PC-9 (cell line): ENCODE results near the gene F11. TPM values are rescaled to one million over a fixed set of nuclear protein-coding genes. Genes with fewer than 3 reads are reported as not detected.

ENCODE experiments used
- BruUV-seq: library from RNA; stranded (reverse); fragments of 400-500 nt; replicated peaks from 2 replicates; lab custom pipeline; 2021; lab: Mats Ljungman, UMichigan
- CTCF ChIA-PET: fragments of 300-600 bp; sonication (Branson Sonifier 250); formaldehyde crosslinking; loops from one replicate; lab custom pipeline; 2022; ENCODE audit warnings: antibody characterized with exemption; lab: Charles Lee
- POLR2A ChIA-PET: fragments of 300-600 bp; sonication (Branson Sonifier 250); formaldehyde crosslinking; loops from one replicate; lab custom pipeline; 2022; ENCODE audit warnings: antibody characterized with exemption; ENCODE audit not compliant: unreplicated experiment; lab: Charles Lee
- DNase-seq, 2 experiments: peaks; one replicate each; pipeline versions ENCODE4 v3.0.0 to v3.0.0-alpha.2; 2015 to 2022; ENCODE audit warnings: mixed read lengths in 1 of 2
- H2AFZ ChIP-seq: fragments of 200-600 bp; sonication (generic); 2 replicates; pipeline ENCODE4 v1.8.1; 2017; ENCODE audit warnings: antibody characterized with exemption
- H3F3A ChIP-seq: fragments of 200-600 bp; sonication (generic); 2 replicates; pipeline ENCODE4 v1.8.1; 2017; ENCODE audit warnings: antibody characterized with exemption, mild to moderate bottlenecking, low read depth; ENCODE audit not compliant: insufficient read depth
- H3K27ac ChIP-seq: fragments of 200-600 bp; sonication (generic); 2 replicates; pipeline ENCODE4 v1.6.1; 2016; ENCODE audit warnings: mixed run types
- H3K27me3 ChIP-seq: fragments of 200-600 bp; sonication (generic); 2 replicates; pipeline ENCODE4 v1.6.1; 2016; ENCODE audit warnings: low read depth, mixed run types; ENCODE audit not compliant: insufficient read depth
- H3K36me3 ChIP-seq: fragments of 200-600 bp; sonication (generic); 2 replicates; pipeline ENCODE4 v1.6.1; 2016; ENCODE audit warnings: low read depth, mixed run types
- H3K4me1 ChIP-seq: fragments of 200-600 bp; sonication (generic); replicated peaks from 2 replicates; pipeline ENCODE4 v1.6.1; 2016; ENCODE audit warnings: mixed run types; ENCODE audit not compliant: insufficient read depth
- H3K4me2 ChIP-seq: fragments of 200-600 bp; sonication (generic); 2 replicates; pipeline ENCODE4 v1.6.1; 2017; ENCODE audit warnings: mixed run types
- H3K4me3 ChIP-seq: fragments of 200-600 bp; sonication (generic); 2 replicates; pipeline ENCODE4 v1.6.1; 2016; ENCODE audit warnings: mixed run types
- H3K79me2 ChIP-seq: fragments of 200-600 bp; sonication (generic); 2 replicates; pipeline ENCODE4 v1.6.1; 2017; ENCODE audit warnings: low read depth, mixed run types
- H3K9me2 ChIP-seq: fragments of 200-600 bp; sonication (generic); 2 replicates; pipeline ENCODE4 v1.8.1; 2017; ENCODE audit warnings: mild to moderate bottlenecking; ENCODE audit not compliant: insufficient read depth
- H3K9me3 ChIP-seq: fragments of 200-600 bp; sonication (generic); 2 replicates; pipeline ENCODE4 v1.8.1; 2016; ENCODE audit warnings: low read depth; ENCODE audit not compliant: insufficient read depth
- H4K20me1 ChIP-seq: fragments of 200-600 bp; sonication (generic); 2 replicates; pipeline ENCODE4 v1.8.1; 2017; ENCODE audit not compliant: insufficient read depth
- EZH2 ChIP-seq: fragments of 200-600 bp; sonication (generic); IDR thresholded peaks from 2 replicates; pipeline ENCODE4 v1.8.0; 2017; ENCODE audit warnings: antibody characterized with exemption, low read depth
- intact Hi-C: fragments of 100-400 bp; cut with micrococcal nuclease; formaldehyde crosslinking; loops from one replicate; pipeline ENCODE4 v1.10.0; 2022; ENCODE audit not compliant: unreplicated experiment
- total RNA-seq: library from RNA; stranded (reverse); gene quantifications from 2 replicates; pipeline ENCODE4 v1.2.3, GENCODE V29; 2021
- TF ChIP-seq, protein P1 (sequence below): fragments of 200-600 bp; sonication (generic); conservative IDR thresholded peaks from 2 replicates; pipeline ENCODE4 v1.6.1; 2017; ENCODE audit warnings: mixed run types, antibody characterized with exemption, mild to moderate bottlenecking, moderate library complexity

Gene F11
- total RNA-seq, 1 experiment from 2014 or later, result not detected

DNA sequence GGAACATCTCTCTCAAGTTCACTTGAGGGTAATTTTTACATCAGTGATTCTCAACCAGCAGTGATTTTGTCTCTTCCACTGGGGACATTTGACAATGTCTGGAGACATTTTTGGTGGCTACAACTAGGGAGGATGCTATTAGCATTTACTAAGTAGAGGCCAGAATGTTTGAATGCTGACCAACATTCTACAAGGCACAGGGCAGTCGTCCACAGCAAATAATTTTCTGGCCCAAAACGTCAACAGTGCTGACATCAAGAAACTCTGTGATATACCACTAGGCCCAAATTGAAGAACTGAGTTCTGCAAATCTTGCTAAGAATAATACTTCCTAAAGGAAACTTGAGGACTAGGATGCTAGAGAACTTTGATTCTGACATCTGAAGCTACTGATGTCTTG, 31.6 kb upstream of the F11 start:
- ChIA-PET POLR2A (no interaction called here), CTCF (no interaction called here)
- intact Hi-C loops, result no loop called here
- Histone ChIP-seq H3K4me3 (no peak overlapping the region), H3K79me2 (no peaks in the 10 kb centered on the region), H3K9me2 (no peaks in the 10 kb centered on the region), H2AFZ (no peak overlapping the region), H3K36me3 (no peaks in the 10 kb centered on the region), H4K20me1 (no peaks in the 10 kb centered on the region), H3K4me1 (no peaks in the 10 kb centered on the region), H3K27me3 (no peaks in the 10 kb centered on the region), H3K4me2 (no peak overlapping the region), H3K9me3 (no peaks in the 10 kb centered on the region), H3F3A (no peaks in the 10 kb centered on the region), H3K27ac (no peak overlapping the region)
- BruUV-seq, result no TSS peak
- no peak for DNase-seq
- TF ChIP-seq EZH2, result no peak
- TF ChIP-seq, protein P1, sequence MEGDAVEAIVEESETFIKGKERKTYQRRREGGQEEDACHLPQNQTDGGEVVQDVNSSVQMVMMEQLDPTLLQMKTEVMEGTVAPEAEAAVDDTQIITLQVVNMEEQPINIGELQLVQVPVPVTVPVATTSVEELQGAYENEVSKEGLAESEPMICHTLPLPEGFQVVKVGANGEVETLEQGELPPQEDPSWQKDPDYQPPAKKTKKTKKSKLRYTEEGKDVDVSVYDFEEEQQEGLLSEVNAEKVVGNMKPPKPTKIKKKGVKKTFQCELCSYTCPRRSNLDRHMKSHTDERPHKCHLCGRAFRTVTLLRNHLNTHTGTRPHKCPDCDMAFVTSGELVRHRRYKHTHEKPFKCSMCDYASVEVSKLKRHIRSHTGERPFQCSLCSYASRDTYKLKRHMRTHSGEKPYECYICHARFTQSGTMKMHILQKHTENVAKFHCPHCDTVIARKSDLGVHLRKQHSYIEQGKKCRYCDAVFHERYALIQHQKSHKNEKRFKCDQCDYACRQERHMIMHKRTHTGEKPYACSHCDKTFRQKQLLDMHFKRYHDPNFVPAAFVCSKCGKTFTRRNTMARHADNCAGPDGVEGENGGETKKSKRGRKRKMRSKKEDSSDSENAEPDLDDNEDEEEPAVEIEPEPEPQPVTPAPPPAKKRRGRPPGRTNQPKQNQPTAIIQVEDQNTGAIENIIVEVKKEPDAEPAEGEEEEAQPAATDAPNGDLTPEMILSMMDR, result no peak

DNA sequence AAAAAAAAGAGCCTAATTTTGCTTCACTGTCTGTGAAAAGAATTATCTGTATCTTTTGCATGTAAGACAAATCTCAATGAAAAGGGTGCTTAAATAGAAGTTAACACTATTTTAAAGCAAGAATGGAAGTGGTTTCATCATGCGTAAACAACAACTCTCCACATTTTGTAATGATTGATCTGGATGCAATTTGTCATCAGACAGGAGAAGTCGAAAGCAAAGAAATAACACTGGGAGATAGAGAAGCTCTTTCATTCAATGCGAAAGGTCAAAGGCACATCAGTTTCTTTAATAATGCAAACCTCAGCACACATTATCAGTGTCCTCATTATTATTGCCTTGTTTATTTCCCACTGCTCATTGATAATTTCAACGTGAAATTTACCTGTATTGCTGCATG, 29.9 kb upstream of the F11 start:
- TF ChIP-seq EZH2, result no peak
- TF ChIP-seq, protein P1, result no peak
- POLR2A ChIA-PET, result no interaction called here
- no TSS peak for BruUV-seq
- no peak overlapping the region for H2AFZ ChIP-seq
- H3K4me2 ChIP-seq, result no peak overlapping the region
- H3K79me2 ChIP-seq, result no peaks in the 10 kb centered on the region
- no peaks in the 10 kb centered on the region for H3K9me3 ChIP-seq
- no peak overlapping the region for H3K4me3 ChIP-seq
- no peak overlapping the region for H3K27ac ChIP-seq
- no peaks in the 10 kb centered on the region for H4K20me1 ChIP-seq
- H3K27me3 ChIP-seq, result no peaks in the 10 kb centered on the region
- intact Hi-C loops, result no loop called here
- DNase-seq, result no peak
- H3K4me1 ChIP-seq, result no peaks in the 10 kb centered on the region
- no peaks in the 10 kb centered on the region for H3K36me3 ChIP-seq
- H3K9me2 ChIP-seq, result no peaks in the 10 kb centered on the region
- no peaks in the 10 kb centered on the region for H3F3A ChIP-seq
- CTCF ChIA-PET, result no interaction called here

DNA sequence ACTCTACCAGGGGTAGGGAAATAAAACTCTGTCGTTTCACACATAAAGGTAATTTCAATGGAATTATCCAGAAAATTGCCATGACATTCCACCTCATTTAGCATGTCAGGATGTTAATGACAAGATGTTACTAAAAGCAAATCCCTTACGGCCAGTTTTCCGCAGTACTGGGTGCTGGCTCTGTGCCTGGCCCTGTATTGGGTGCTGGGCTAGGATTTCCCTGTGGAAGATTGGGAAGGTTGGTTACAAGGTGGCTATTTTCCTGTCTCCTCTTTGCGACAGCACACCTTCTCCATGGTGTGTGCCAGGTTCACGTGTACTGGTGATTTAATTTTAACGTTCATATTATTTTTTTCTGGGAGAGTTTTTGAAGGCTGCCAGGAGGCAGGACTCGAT, 25.5 kb upstream of the F11 start:
- H3K79me2 ChIP-seq, result no peaks in the 10 kb centered on the region
- H3K9me3 ChIP-seq, result no peaks in the 10 kb centered on the region
- 0 out of 2 replicates have a peak, but pooled peaks cover 4% of the 10 kb centered on the region for H3K27me3 ChIP-seq
- no peak for TF ChIP-seq EZH2
- TF ChIP-seq, protein P1, result no peak
- H3K36me3 ChIP-seq, result no peaks in the 10 kb centered on the region
- DNase-seq, result no peak
- intact Hi-C loops, result no loop called here
- no peak overlapping the region for H3K4me3 ChIP-seq
- ChIA-PET POLR2A (no interaction called here), CTCF (no interaction called here)
- no peaks in the 10 kb centered on the region for H3K4me1 ChIP-seq
- no peak overlapping the region for H3K4me2 ChIP-seq
- no peaks in the 10 kb centered on the region for H3K9me2 ChIP-seq
- H2AFZ ChIP-seq, result no peak overlapping the region
- no peaks in the 10 kb centered on the region for H3F3A ChIP-seq
- no peaks in the 10 kb centered on the region for H4K20me1 ChIP-seq
- no TSS peak for BruUV-seq
- H3K27ac ChIP-seq, result no peak overlapping the region
